HG02610 (cell line): ENCODE measurements around the gene SYT6.

Experiments used
- ATAC-seq: cut with Tn5 transposase; IDR thresholded peaks from one replicate; pipeline ENCODE4 v1.9.1; 2021; ENCODE audit warnings: mild to moderate bottlenecking, moderate library complexity; ENCODE audit not compliant: unreplicated experiment

Gene SYT6

DNA sequence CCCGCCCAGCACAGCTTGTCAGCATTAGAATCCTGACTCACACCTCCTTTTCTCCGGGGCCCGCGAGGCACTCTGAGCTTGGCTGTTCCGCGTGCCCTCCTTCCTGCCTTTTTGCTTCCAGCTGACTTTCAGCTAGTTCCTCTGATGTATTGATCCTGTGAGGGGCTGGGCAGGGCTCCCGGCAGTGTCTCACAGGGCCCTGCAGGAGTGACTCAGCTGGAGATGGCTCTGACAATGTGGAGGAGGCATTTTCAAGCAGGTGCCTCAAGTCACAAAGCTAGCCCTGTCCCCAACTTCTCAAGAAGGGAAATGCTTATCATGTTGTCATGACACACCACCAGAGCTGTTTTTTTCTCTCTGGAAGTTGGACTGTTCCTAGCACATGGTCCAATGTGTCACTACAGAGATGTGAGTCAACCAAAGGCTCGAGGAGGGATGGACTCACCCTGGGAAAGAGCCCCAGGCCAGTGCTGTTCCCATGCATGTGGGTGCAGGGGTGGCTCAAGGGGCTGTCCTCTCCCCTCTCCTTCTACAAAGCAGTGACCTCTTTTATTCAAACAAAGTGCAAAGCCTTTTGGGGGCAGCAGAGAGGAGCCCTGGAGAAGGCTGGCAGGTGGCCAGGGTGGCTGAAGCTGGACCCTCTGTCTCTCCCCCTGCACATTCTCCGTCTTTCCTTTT, 30.6 kb downstream of the SYT6 start:
- ATAC-seq = no peak

DNA sequence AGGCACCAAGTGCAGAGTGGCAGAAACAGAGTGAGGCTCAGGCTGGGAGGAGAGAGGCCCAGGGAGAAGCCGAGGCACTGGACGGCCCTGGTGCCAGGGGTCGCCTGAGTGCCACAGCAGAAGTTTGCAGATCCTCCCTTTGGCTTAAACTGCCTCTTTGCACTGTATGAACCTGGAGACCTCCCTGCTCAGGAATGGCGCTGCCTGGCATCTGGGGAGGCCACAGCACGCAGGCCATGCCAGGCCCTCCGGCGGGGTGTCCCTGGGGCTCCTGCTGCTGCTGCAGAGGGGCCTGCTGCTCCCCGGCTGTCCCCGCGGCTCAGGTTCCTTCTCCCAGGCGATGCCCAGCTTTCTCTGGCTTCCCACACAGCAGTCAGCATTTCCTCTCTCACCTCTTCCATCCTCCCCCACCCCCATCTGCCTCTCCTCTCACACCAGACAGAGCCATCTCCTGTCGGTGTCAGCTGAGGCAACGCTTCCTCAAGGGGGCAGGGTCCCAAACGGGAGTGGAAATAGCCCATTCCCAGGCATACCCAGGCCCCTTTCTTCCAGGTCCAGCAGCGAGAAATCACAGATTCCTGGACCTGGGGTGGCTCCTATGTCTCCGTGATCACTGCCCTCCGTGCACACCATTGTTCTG, 35.2 kb downstream of the SYT6 start:
- ATAC-seq = no peak

DNA sequence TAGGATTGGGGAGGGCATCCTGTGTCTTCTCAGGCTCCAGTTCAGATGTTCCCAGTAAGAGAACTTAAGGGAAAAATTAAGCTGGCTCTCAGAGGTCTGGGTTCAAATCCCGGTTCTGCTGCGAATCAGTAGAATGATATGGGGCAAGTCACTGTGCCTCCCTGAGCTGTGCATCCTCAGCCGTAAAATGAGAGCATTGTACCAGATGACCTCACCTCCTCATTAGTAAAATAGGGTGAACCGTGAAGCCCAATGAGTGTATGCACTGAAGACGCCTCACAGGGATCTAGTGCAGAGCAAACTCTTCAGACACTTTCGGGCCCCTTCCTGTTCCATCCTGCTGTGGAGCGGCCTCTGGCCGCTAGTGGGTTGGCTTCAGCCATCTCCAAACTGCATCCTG, 36.0 kb downstream of the SYT6 start:
- no peak for ATAC-seq

DNA sequence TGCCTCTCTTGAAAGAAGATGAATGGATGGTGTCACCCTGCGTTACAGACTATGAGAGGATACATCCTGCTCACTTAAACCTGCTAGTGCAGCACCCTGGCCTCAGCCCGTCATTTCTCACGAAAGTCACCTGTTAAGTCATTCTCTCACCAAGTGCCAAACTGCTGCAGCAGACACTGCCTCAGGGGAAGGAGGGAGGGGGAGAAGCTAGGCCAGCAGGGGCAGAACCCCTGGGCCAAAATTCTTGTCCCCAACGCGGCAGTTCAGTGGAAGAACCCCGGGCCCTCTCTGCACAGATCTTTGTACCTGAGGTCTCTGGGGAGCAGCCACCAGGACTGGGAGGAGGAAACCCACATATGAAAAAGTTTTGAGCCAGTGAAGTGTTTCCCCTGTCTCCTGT, 37.6 kb downstream of the SYT6 start:
- no peak for ATAC-seq

DNA sequence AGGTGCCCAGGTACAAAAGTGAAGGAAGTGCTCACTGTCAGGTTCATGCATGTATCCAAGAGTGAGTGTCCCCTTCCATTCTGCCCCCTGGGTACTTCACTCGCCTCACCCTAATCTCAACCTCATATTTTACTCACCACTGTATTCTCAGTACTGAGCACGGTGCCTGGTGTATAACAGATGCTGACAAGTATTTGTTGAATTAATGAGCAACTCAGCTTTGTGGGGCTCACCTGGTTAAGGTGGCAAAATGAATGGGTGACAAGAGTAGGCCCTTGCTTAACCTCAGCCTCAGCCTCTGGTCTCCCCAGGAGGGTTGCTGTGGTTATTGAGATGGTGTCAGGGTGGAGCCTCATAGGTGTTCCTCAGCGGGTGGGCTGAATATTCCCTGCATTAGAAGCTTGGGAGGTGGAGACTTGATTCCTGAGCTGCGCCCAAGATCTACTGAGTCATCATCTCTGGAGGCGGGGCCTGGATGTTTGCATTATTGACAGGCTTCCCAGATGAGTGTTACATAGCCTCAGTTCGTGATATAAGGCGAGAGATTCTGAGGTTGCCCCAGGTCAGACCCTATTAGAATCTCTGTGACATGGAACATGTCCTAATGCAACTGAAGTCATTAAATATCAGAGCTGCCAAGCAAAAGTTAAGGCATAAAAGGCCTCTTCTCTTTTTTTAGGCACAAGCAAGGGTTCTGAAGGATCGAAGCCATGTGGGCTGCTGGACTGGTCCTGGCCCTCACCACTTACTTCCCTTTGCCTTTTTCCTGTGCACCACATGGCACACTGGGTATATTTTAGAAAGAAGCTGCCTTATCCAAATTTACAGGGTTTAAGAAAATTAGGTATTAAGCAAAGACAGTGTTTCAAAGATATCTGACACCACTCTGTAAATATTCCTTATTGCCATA, 39.2 kb downstream of the SYT6 start:
- ATAC-seq = no peak

DNA sequence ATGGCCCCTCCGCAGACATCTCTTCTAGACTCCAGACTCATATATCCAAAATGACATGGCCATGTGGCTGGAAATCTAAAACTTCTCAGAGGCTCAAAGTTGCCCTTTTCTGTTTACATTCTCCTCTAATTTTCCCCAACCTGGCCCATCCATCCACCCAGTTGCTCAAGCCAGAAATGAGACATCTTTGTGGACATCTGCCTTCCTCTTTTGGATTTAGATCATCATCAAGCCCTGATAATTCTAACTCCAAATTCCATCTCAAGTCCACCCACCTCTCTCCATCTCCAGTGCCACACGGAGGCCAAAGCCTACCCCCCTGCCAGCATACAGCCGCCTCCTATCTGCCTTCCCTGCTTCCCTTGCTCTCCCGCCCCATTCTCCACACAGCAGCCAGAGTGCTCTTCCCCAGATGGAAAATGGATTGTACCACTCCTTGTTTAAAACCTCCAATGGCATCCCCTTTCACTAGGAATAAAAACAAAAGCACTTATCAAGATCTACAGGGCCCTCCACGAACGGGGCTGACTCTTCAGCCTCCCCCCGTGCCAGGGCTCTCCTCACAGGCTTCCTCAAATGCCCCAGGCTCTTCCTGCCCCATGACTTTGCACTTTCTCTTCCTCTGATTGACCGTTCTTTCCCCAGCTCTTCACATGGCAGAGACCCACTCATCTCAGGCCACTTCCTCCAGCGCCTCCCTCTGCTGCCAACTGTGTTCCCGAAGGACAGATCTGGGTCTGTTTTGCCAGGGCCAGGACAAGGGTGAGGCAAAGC, 40.1 kb downstream of the SYT6 start:
- ATAC-seq = no peak

DNA sequence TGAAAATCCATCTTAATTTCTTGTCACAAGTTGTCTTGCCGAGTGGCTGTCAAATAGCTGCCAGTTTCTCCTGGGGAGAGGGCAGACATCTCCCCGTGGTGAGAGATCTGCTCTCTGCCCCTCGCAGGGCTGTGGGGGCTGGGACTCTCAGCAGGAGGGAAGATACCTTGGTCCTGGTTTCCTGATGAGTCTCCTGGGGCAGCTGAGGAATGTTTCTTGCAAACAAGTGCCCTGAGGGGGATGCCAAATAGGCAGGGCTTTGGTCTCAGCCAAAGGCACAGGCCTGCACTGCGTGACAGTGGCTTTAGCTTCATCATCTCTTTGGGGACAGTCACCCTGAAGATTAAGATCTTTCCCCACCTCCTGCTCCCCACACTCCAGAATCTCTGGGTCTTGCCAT, 40.9 kb downstream of the SYT6 start:
- ATAC-seq = no peak

DNA sequence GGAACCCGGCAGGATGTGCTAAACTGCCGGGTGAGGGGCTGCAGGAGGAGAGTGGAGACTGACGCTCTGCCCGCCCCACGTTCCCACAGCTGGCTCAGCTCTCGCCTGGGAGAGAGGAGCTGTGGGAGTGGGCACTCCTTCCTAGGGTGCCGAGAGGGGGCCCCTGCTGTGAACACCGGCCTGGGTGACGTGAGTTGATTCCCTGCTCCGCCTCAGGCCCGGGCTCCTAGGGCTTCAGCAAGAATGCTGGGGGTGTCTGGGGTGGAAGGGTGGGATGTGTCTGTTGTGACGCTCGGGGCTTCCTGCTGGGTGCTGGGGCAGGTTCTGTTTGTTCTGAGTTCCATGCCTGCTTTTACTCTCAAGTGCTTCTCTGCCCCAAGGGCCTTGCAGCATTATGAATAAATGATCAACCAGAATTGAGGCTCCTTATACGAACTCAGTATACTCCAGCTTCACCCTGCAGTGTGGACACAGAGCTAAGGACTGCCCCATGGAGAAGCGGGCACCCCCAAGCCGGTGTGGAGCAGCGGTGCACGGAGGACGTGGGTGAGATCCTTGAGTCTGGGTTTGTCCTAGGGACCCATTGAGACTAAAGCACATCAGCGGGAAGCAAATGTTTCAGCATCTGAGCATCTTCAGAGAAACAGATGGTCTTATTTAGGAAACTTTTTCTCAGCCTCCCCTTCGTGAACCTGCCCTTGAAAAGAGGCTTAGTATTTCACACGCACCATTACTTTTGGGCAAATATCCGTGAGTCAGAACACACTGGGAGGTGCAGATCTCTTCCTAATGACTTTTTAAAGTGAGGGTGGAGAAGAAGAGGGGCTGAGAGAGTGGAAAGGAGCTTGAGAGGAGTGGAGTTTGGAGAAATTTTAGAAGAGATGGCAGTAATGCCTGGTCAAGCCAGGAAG, 41.7 kb downstream of the SYT6 start:
- ATAC-seq = no peak

DNA sequence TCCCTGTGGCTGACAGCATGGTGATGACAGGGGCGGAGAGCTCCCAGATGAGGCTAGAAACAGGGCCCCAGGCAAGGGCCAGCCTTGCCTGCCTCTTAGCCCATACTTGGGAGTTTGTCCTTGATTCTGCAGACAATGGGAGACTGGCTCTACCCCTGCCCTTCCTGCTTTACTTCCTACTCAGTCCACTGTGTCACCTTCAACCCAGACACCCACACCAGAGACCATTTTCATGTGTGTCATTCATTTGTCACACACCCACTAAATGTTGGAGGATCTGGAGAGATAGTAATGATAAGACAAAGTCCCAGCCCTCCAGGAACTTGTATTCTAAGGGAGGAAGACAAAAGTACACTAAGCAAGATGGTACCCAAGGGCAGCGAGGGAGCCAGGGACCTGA, 43.7 kb downstream of the SYT6 start:
- no peak for ATAC-seq

DNA sequence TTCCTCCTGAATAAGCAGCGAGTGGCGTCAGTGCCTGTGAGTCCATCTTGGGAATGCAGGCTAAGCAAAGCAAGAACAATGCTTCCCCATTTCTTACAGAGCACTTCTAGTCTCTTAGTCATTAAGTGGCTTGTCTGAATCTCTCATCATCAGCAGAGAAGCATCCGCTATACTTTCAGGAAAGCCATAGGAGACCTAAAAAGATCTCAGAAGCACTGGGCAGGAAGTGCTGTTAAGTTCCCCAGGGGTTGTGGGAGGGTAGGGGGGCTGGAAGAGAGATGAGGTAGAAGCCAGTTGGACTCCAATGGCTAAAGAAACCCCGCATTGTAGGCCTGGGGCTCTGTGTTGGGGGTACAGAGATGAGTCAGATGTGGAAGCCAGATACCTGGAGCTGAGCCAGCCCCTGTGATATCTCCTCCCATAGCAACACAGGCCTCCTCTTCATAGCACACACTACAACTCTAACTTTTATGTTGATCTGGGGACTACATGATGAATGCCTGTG, 44.9 kb downstream of the SYT6 start:
- ATAC-seq = peak; percentile 79

DNA sequence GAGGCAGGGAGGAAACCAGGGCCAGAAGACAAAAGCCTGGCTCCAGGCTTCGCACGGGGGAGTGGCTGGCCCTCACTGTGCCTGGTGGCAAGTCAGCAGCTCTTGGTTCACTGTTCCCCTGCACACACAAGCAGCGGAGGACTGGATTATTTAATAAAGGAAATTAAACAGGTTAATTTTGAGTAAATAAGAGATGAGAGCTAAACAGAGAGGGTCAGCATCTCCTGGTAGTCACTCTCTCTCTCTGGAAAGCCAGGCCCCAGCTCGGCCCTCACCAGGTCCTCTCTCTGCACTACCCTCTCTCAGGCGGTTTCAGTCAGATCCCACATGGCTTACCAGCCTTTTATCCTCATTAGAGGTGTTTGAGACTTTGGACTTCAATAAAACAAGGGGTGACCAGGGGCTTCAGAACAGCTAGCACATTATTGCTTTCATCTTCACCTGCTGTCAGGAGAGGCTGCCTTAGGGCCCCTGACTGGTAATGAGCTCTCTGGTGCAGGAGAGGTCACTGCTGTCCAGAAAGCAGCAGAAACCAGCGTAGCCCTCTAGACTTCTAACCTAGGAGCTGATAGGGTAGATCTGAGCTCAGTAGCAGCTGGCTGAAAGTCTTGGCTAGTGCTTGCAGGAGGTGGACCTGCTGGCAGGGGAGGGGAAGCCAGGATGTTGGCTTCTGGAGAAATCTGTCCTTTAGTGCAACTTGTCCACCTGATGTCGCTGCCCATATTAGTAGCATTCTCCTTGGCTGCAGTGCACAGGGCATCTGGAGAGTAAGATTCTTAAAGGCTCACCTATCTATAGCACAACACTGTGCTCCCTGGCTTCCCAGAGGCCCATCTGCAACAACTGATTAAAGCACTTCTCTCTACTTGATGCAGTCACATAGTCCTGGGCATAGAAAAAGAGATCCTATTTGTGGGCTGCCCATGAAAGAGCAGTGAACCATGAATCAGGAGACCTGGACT, 45.9 kb downstream of the SYT6 start:
- no peak for ATAC-seq

DNA sequence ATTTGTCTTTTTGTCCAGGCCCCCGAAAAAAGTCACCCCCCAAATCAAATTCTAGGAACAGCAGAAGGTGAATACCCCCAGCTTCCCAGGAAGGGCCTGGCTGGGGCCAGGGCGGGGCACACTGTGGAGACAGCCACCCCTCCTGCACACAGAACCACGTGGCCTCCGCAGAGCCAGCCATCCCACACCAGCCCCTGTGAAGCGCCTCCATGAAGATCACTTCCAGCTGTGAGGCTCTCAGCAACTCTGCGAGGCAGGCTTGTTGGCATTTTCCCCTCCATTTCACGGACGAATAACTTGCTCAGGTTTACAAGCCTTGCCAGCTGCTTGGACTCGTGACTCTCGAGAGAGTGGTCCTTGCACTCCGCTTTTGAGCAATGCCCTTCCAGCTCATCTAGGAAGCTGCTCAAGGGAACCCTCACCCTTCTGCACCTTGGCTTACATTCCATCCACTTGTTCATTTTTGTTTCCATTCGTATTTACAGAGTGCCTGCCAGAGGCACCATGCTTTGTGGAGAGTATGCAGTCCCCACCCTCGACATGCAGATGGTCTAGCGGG, 48.2 kb downstream of the SYT6 start:
- ATAC-seq = no peak

DNA sequence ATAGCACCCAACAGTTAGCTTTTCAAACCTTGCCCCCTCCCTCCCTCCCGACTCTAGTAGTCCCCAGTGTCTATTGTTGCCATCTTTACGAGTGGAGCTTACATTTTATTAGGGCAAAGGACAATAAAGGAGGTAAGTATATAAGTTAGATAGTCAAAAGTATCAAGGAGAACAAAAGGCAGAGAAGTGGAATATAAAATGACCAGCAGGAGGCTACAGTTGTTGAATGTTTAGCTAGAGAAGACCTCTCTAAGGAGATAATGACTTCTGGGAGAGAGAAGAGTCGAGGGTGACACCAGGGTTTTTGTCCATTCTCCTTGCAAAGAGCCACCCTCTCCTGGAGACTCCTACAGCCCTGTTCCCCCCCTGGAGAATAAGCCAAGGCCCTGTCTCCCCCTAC, 48.7 kb downstream of the SYT6 start:
- ATAC-seq = no peak

DNA sequence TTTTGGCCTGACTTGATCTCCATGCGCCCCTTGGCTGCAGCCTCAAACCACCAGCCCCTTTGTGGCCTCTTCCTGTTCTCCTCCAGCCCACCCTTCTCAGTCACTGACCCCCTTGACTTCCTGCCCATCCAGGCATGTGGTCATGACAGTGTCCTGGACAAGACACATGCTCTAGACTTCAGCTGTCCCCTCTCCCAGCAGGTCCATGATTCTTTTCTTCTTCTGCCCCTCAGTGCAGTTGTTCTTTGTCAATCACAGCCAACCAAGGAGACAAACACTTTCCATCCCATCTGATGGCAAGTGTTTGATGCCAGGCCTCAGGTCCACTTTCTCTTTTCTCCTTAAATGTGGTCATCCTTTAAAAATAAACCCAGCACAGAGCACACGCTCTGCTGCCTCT, 49.7 kb downstream of the SYT6 start:
- ATAC-seq = no peak

DNA sequence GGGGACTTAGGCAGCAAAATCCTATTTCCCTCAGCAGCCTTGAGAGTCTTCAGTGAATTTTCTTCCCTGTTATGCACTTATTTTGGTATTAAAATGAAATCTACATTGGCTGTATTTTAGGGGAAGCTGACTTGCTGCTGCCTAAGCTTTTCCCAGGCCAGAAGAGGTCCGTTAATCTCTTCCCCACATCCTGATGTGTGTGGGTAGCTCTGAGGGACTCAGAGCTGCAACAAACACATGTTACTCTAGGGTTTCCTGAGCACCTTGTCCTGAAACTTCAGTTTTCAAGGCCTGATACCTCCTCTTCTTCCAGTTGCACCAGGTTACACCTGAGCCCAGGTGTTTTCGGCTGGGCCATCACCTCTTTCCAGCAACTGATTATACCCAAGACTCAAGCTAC, 51.5 kb downstream of the SYT6 start:
- ATAC-seq = no peak

DNA sequence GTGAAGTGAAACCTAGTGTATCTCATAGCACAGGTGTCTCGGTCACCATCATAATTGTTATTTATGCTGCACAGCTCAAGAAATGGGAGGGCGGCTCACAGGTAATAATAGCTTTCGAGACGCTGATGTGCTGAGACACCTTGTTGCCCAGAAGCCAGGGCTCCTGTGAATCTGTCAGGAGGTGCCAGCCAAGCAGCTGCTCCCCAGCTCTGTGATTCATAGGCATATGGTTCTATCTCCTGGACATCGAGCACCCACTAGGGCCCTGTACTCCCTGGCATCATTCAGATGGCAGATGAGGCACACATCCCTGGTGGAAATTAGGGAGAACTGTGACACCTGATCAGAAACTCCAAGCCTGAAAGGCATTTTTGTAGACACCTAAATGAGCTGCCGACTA, 53.5 kb downstream of the SYT6 start:
- ATAC-seq = no peak

DNA sequence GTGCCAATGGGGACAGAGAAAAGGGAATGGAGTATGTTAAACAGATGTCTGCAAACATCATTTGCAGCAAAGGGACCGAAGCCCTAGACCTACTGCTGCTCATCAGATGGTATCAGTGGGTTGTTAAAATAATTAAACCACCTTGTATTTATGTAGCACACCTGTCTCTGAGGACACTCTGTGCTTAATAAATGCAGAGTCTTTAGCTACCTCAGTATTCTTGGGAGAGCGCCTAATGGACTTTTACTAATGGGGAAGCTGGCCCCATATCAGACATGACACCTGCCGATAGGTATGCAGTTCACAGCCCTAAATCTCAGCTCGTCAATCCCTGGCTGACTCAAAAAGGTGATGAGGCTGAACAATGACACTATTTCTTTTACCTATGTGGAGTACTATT, 54.4 kb downstream of the SYT6 start:
- ATAC-seq = no peak

DNA sequence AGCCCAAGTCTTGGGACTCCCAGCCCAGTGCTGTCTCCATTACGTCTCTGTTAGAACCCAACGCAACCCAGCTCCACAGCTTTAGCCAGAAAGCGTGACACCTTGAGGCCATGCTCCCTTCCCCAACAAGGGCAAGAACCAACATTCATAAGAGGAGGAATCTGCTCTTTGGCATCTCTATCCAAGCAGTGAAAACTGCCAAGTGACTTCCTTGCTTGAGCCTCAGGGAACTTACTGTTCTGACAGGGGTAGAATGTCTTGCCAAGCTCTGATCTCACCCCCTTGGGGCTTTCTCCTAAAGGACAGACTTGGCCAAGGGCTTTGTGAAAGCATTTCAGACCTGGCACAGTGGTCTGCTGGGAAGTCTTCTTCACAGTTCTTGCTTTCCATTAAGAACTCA, 56.6 kb downstream of the SYT6 start:
- no peak for ATAC-seq

DNA sequence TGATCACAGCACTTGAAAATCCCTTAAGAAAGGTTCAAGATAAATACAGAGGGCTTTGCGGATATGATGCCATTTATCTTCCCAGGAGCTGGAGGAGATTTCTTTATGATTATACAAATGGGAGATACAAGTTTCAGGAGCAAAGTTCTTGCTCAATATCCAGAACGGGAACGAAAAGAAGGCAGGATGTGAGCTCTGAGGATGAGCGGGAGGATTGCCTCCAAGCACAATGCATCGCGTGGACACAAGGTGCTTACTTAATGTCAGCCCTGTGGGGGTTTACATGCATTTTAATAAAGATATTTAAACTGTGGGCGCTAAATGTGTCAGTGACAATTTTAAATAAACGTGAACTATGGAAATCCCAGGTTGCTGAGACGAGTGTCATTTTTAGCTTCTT, 59.0 kb downstream of the SYT6 start:
- ATAC-seq = no peak
